A549 (cell line): ENCODE data around the gene UTF1. TPM values are rescaled to one million over a fixed set of nuclear protein-coding genes. Genes with fewer than 3 reads are reported as not detected.

Experiments
- ATAC-seq, 2 experiments: fragments of 200-7000 bp in 1 of 2; fragments of >200 bp in 1 of 2; cut with Nextera tagmentation in 1 of 2; cut with Tn5 transposase in 1 of 2; 3 replicates each; pipeline versions ENCODE4 v1.8.0 to v1.9.1; 2018 to 2020; ENCODE audit warnings: mild to moderate bottlenecking in 1 of 2, moderate library complexity in 1 of 2
- CTCF ChIA-PET: fragments of 300-600 bp; sonication (Branson Sonifier 250); formaldehyde crosslinking; extraction: SDS; loops from one replicate; lab custom pipeline; 2021; ENCODE audit warnings: antibody characterized with exemption, inconsistent platforms; lab: Yijun Ruan, JAX
- POLR2A ChIA-PET: fragments of 350-600 bp; formaldehyde crosslinking; extraction: SDS; loops from one replicate; lab custom pipeline; 2021; ENCODE audit warnings: antibody characterized with exemption, inconsistent platforms; lab: Yijun Ruan, JAX
- DNase-seq, 2 experiments: peaks; one replicate each; pipeline versions ENCODE4 v3.0.0 to v3.0.0-alpha.2; 2011 to 2016; ENCODE audit warnings: low read depth in 1 of 2, low spot score in 1 of 2
- FAIRE-seq: peaks from 2 replicates; lab custom pipeline; 2011; peaks lifted over from hg19 to GRCh38; lab: Jason Lieb, UNC
- H3K27ac ChIP-seq, 2 experiments: fragments of >200 bp; sonication (Bioruptor Twin); formaldehyde crosslinking; 3 replicates each; pipeline ENCODE4 v1.5.1; 2016 to 2017
- H3K4me1 ChIP-seq: fragments of >200 bp; sonication (Bioruptor Twin); formaldehyde crosslinking; 3 replicates; pipeline ENCODE4 v1.6.1; 2016
- H3K4me2 ChIP-seq: fragments of >200 bp; sonication (Bioruptor Twin); formaldehyde crosslinking; 3 replicates; pipeline ENCODE4 v1.6.1; 2016
- H3K4me3 ChIP-seq: fragments of >200 bp; sonication (Bioruptor Twin); formaldehyde crosslinking; 3 replicates; pipeline ENCODE4 v1.5.1; 2016
- H3K9me3 ChIP-seq: fragments of >200 bp; sonication (Bioruptor Twin); formaldehyde crosslinking; 3 replicates; pipeline ENCODE4 v1.6.1; 2016
- CHD2 ChIP-seq: fragments of 150-350 bp; IDR thresholded peaks from 2 replicates; pipeline ENCODE4 v1.6.1; 2014; ENCODE audit warnings: low read length; ENCODE audit not compliant: partially characterized antibody
- EHF ChIP-seq: fragments of 250-450 bp; sonication (Bioruptor Pico); IDR thresholded peaks from 2 replicates; pipeline ENCODE4 v1.5.0; 2020; ENCODE audit warnings: mild to moderate bottlenecking
- ESRRA ChIP-seq: fragments of 150-350 bp; IDR thresholded peaks from 2 replicates; pipeline ENCODE4 v1.6.1; 2014; ENCODE audit warnings: mild to moderate bottlenecking, low read length, borderline replicate concordance
- JUN ChIP-seq, 2 experiments: fragments of >200 bp; sonication (Bioruptor Twin); formaldehyde crosslinking; IDR thresholded peaks; 2 replicates in 1 of 2; 3 replicates in 1 of 2; pipeline ENCODE4 v1.6.1; 2016 to 2017
- KDM5A ChIP-seq: fragments of 200-600 bp; sonication (generic); IDR thresholded peaks from 2 replicates; pipeline ENCODE4 v1.6.1; 2016; ENCODE audit warnings: antibody characterized with exemption, mild to moderate bottlenecking
- NFE2L2 ChIP-seq: fragments of 150-350 bp; conservative IDR thresholded peaks from 2 replicates; pipeline ENCODE4 v1.6.1; 2014; ENCODE audit warnings: low read length
- RAD21 ChIP-seq, 2 experiments: fragments of >200 bp in 1 of 2; sonication (Bioruptor Twin) in 1 of 2; formaldehyde crosslinking in 1 of 2; IDR thresholded peaks in 1 of 2; conservative IDR thresholded peaks in 1 of 2; 2 replicates in 1 of 2; 3 replicates in 1 of 2; pipeline ENCODE4 v1.6.1; 2012 to 2018; ENCODE audit warnings: inconsistent platforms in 1 of 2
- RFX5 ChIP-seq: fragments of 450-650 bp; IDR thresholded peaks from 2 replicates; pipeline ENCODE4 v1.7.1; 2014; ENCODE audit warnings: antibody characterized with exemption, mild to moderate bottlenecking, moderate library complexity
- RNF2 ChIP-seq: fragments of 200-600 bp; sonication (generic); IDR thresholded peaks from 2 replicates; pipeline ENCODE4 v1.6.1; 2016; ENCODE audit warnings: low read depth, mild to moderate bottlenecking, antibody characterized with exemption, moderate library complexity, borderline replicate concordance
- ZFP36 ChIP-seq: fragments of 450-650 bp; IDR thresholded peaks from 2 replicates; pipeline ENCODE4 v1.6.1; 2014; ENCODE audit warnings: borderline replicate concordance; ENCODE audit not compliant: partially characterized antibody
- WGBS: methylation state at CpG from one replicate; pipeline ENCODE4 v1.1.6; 2017; ENCODE audit errors: missing lambda C conversion rate; 5-methylcytosine and 5-hydroxymethylcytosine counted together
- polyA plus RNA-seq, 4 experiments: library from polyadenylated mRNA; depleted of rRNA in 3 of 4; stranded (reverse); fragments of >200 nt; fragmentation: RNase III in 1 of 4; extraction: RNeasy Plus Mini Kit Qiagen cat#74134 plus additional on column Dnase treatment in 1 of 4; gene quantifications; 2 replicates in 3 of 4; 3 replicates in 1 of 4; pipeline ENCODE4 v1.2.3, GENCODE V29; 2011 to 2017
- TF ChIP-seq, protein P1 (sequence below): IDR thresholded peaks from 2 replicates; pipeline ENCODE4 v1.6.1; 2012
- TF ChIP-seq, protein P2 (sequence below): fragments of 150-350 bp; IDR thresholded peaks from 2 replicates; pipeline ENCODE4 v1.6.1; 2014; ENCODE audit warnings: low read depth, mild to moderate bottlenecking, low read length
- TF ChIP-seq, protein P3 (sequence below): fragments of 250-450 bp; sonication (Bioruptor Pico); IDR thresholded peaks from 2 replicates; pipeline ENCODE4 v1.5.0; 2021; ENCODE audit warnings: mild to moderate bottlenecking, moderate library complexity, borderline replicate concordance

The UTF1 gene
- polyA plus RNA-seq, 2 of the 4 experiments (the other 2 are of a cell fraction): not detected

DNA sequence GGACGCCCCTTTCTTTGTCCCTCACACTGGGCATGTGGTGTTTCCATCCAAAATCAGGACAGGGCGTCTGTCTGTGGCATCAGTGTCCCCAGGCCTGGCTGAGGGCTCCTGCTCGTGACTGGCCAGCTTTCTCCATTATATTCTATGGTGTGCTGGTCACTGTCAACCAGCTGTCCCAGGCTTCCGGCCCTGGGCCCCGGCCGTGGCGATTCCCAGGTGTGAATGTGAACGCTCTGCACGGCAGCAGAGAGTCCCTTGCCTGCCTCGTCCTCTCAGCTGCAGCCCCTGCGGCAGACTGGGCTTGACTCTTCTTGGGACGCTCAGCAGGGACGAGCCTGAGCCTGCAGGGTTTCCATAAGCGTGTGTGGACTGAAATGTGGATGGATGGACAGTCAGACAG lies 5.9 kb upstream of the UTF1 start:
- Histone ChIP-seq H3K27ac (no peak overlapping the region), H3K4me1 (no peaks in the 10 kb centered on the region), H3K9me3 (no peaks in the 10 kb centered on the region), H3K4me3 (no peak overlapping the region), H3K4me2 (no peak overlapping the region)
- WGBS: 49% methylated on average over 14 of the region's 14 CpGs
- DNase-seq (no peak), FAIRE-seq (no peak), ATAC-seq (no peak)
- ChIA-PET CTCF (interaction anchor here (1.0 kb wide), 1 partner anchor 33 kb away, joined by 3 read pairs; no protein-coding TSS in a partner anchor), POLR2A (no interaction called here)
- TF ChIP-seq KDM5A (no peak), RNF2 (no peak), RAD21 (conservative IDR thresholded peaks at IDR 0.05 in 1 of 2, IDR thresholded peaks at IDR 0.05 in 1 of 2) (no peak)
- TF ChIP-seq, protein P1, sequence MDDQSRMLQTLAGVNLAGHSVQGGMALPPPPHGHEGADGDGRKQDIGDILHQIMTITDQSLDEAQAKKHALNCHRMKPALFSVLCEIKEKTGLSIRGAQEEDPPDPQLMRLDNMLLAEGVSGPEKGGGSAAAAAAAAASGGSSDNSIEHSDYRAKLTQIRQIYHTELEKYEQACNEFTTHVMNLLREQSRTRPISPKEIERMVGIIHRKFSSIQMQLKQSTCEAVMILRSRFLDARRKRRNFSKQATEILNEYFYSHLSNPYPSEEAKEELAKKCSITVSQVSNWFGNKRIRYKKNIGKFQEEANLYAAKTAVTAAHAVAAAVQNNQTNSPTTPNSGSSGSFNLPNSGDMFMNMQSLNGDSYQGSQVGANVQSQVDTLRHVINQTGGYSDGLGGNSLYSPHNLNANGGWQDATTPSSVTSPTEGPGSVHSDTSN: no peak
- TF ChIP-seq, protein P2, sequence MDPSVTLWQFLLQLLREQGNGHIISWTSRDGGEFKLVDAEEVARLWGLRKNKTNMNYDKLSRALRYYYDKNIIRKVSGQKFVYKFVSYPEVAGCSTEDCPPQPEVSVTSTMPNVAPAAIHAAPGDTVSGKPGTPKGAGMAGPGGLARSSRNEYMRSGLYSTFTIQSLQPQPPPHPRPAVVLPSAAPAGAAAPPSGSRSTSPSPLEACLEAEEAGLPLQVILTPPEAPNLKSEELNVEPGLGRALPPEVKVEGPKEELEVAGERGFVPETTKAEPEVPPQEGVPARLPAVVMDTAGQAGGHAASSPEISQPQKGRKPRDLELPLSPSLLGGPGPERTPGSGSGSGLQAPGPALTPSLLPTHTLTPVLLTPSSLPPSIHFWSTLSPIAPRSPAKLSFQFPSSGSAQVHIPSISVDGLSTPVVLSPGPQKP: no peak

DNA sequence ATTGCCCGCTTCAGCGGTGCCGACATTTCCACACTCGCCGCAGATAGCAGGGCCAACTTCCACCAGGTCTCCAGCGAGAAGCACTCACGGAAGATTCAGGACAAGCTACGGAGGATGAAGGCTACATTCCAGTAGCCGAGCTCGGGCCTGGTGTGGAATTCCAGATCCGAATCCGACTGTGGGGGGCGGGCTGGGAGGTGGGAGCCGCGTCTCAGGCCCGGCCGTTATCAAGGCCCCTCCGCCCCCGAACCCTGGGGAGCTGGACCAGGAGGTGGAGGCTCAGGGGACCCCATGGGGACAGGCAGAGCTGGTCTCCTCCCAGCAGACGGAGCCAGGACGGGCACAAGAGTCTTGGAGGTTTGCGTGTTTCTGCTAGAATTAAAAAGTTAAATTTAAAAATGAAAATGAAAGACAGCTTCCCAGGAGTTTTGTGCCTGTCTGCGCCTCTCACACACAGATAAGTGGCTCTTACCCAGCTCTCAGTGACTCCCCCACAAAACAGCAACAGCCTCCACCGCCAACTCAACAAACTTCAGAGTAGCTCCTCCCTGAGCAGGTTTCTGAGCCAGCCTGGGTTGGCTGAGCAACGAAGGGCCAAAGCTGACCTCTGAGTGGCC lies 5.2 kb upstream of the UTF1 start:
- ChIA-PET POLR2A (no interaction called here), CTCF (interaction anchor here (0.9 to 1.1 kb wide), 3 partner anchors 32 to 296 kb away, joined by 3 to 4 read pairs (median 3); no protein-coding TSS in a partner anchor)
- WGBS: 81% methylated on average over 16 of the region's 25 CpGs
- no peak for ATAC-seq
- H3K4me2 ChIP-seq: no peak overlapping the region
- H3K4me3 ChIP-seq: no peak overlapping the region
- H3K4me1 ChIP-seq: no peaks in the 10 kb centered on the region
- FAIRE-seq: no peak
- peak overlapping the region in 1 of 2 experiments; percentile 65; a peak in 3 of 6 replicates for H3K27ac ChIP-seq
- no peak for DNase-seq
- H3K9me3 ChIP-seq: no peaks in the 10 kb centered on the region
- TF ChIP-seq EHF (CRISPR knock-in tag): no peak
- no peak for TF ChIP-seq NFE2L2
- no peak for TF ChIP-seq ZFP36

DNA sequence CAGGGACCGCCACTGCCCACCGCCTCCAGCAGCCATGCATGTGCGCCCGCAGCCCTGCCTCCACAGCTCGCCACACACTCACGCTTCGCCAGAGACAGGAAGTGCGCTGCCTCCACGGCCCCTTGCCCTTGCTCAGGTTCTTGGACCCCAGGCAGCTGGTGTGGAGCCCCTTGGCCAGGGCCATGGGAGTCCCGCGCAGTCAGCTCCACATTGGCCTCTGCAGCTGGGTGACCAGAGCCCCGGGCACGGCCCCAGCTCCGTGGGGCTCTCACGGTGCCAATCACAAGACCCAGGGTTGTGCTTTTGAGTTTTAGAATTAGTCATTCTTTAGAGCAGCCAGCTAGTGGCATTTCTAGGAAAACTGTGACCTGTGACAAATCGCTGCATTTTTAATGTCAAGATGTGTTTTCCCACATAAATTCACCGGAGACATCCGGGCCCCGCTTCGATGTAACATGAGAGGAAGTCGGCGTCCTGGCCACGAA lies 4.3 kb upstream of the UTF1 start:
- ATAC-seq (no peak), FAIRE-seq (no peak), DNase-seq (no peak)
- TF ChIP-seq JUN (IDR thresholded peaks at IDR 0.05) (no peak), ESRRA (no peak), RFX5 (no peak), CHD2 (no peak)
- TF ChIP-seq, protein P3, sequence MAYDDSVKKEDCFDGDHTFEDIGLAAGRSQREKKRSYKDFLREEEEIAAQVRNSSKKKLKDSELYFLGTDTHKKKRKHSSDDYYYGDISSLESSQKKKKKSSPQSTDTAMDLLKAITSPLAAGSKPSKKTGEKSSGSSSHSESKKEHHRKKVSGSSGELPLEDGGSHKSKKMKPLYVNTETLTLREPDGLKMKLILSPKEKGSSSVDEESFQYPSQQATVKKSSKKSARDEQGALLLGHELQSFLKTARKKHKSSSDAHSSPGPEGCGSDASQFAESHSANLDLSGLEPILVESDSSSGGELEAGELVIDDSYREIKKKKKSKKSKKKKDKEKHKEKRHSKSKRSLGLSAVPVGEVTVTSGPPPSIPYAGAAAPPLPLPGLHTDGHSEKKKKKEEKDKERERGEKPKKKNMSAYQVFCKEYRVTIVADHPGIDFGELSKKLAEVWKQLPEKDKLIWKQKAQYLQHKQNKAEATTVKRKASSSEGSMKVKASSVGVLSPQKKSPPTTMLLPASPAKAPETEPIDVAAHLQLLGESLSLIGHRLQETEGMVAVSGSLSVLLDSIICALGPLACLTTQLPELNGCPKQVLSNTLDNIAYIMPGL: no peak
- CTCF ChIA-PET: interaction anchor here (1.1 to 3.2 kb wide), 2 partner anchors 31 to 295 kb away, joined by 4 to 9 read pairs; no protein-coding TSS in a partner anchor
- no peaks in the 10 kb centered on the region for H3K9me3 ChIP-seq
- no peaks in the 10 kb centered on the region; the same call in 2 of the 3 replicates for H3K4me1 ChIP-seq
- H3K4me3 ChIP-seq: no peak overlapping the region
- POLR2A ChIA-PET: no interaction called here
- H3K4me2 ChIP-seq: no peak overlapping the region
- peak overlapping the region in 1 of 2 experiments; percentile 65; a peak in 3 of 6 replicates for H3K27ac ChIP-seq
- WGBS: 86% methylated on average over 22 of the region's 23 CpGs
